DOHH2 (cell line): ENCODE results near the gene TOX3.

Experiments used
- H3F3A ChIP-seq: fragments of 200-600 bp; sonication (generic), shearing (Covaris generic); 2 replicates; pipeline ENCODE4 v1.6.0; 2016; ENCODE audit warnings: antibody characterized with exemption, mild to moderate bottlenecking; ENCODE audit not compliant: control insufficient read depth, insufficient read depth
- H3K27ac ChIP-seq: fragments of 200-600 bp; sonication (generic); 2 replicates; pipeline ENCODE4 v1.5.1; 2014; ENCODE audit warnings: low read depth, mild to moderate bottlenecking, low read length, moderate library complexity
- H3K27me3 ChIP-seq: fragments of 200-600 bp; sonication (generic); 2 replicates; pipeline ENCODE4 v1.6.1; 2014; ENCODE audit warnings: mild to moderate bottlenecking, low read length, mixed read lengths; ENCODE audit not compliant: control insufficient read depth
- H3K36me3 ChIP-seq: fragments of 200-600 bp; sonication (generic); 2 replicates; pipeline ENCODE4 v1.6.1; 2014; ENCODE audit warnings: mild to moderate bottlenecking, low read length, moderate library complexity, mixed read lengths; ENCODE audit not compliant: control insufficient read depth
- H3K4me1 ChIP-seq: fragments of 200-600 bp; sonication (generic); 2 replicates; pipeline ENCODE4 v1.6.1; 2014; ENCODE audit warnings: mild to moderate bottlenecking, low read length, mixed read lengths; ENCODE audit not compliant: control insufficient read depth
- H3K4me2 ChIP-seq: fragments of 200-600 bp; sonication (generic); 2 replicates; pipeline ENCODE4 v1.6.0; 2014; ENCODE audit warnings: mild to moderate bottlenecking, low read length, moderate library complexity
- H3K4me3 ChIP-seq: fragments of 200-600 bp; sonication (generic); 2 replicates; pipeline ENCODE4 v1.5.1; 2014; ENCODE audit warnings: mild to moderate bottlenecking, low read length, mixed read lengths
- H3K79me2 ChIP-seq: fragments of 200-600 bp; sonication (generic); 2 replicates; pipeline ENCODE4 v1.6.1; 2014; ENCODE audit warnings: mild to moderate bottlenecking, low read length, mixed read lengths; ENCODE audit not compliant: control insufficient read depth
- H3K9me2 ChIP-seq: fragments of 200-600 bp; sonication (generic); replicated peaks from 2 replicates; pipeline ENCODE4 v1.6.1; 2014; ENCODE audit warnings: mild to moderate bottlenecking, low read length, mixed read lengths; ENCODE audit not compliant: control insufficient read depth
- H3K9me3 ChIP-seq: fragments of 200-600 bp; sonication (generic); 2 replicates; pipeline ENCODE4 v1.6.1; 2014; ENCODE audit warnings: antibody characterized with exemption, low read length, mixed read lengths; ENCODE audit not compliant: control insufficient read depth, insufficient read depth
- H4K20me1 ChIP-seq: fragments of 200-600 bp; sonication (generic); 2 replicates; pipeline ENCODE4 v1.6.0; 2014; ENCODE audit warnings: low read depth, mild to moderate bottlenecking, antibody characterized with exemption, low read length, moderate library complexity; ENCODE audit not compliant: control insufficient read depth, insufficient read depth
- CTCF ChIP-seq: fragments of 200-600 bp; sonication (generic); IDR thresholded peaks from one replicate; pipeline ENCODE4 v1.5.1; 2014; ENCODE audit warnings: antibody characterized with exemption, mild to moderate bottlenecking, low read depth, low read length; ENCODE audit not compliant: poor library complexity, severe bottlenecking
- EZH2phosphoT487 ChIP-seq: fragments of 200-600 bp; sonication (generic); IDR thresholded peaks from 2 replicates; pipeline ENCODE4 v1.6.1; 2017; ENCODE audit warnings: borderline replicate concordance, mild to moderate bottlenecking, antibody characterized with exemption, low read length, moderate library complexity, mixed read lengths

Gene TOX3

GRCh38 chr16:52389045-52389444 is 157.9 kb downstream of the TOX3 start:
- Histone ChIP-seq H3K9me2 (no peaks in the 10 kb centered on the region), H3K36me3 (no peaks in the 10 kb centered on the region), H3K79me2 (no peaks in the 10 kb centered on the region), H3K27me3 (no peaks in the 10 kb centered on the region), H3F3A (no peaks in the 10 kb centered on the region), H3K4me3 (no peak overlapping the region), H3K9me3 (no peaks in the 10 kb centered on the region), H3K27ac (no peak overlapping the region), H4K20me1 (no peaks in the 10 kb centered on the region), H3K4me1 (no peaks in the 10 kb centered on the region), H3K4me2 (no peak overlapping the region)
- TF ChIP-seq EZH2phosphoT487: no peak
- no peak for TF ChIP-seq CTCF
